Measurements from ENCODE around the gene ATP10A.

ATP10A gene

GRCh38 chr15:25713736-25714537 lies 149.2 kb downstream of the ATP10A start:
- Histone ChIP-seq H3K27ac (ENCODE audit: insufficient read depth, low read depth, low read length, poor library complexity, severe bottlenecking) (no peak overlapping the region), H3K9me3 (ENCODE audit: control insufficient read depth, low read length) (no peaks in the 10 kb centered on the region), H3K36me3 (ENCODE audit: control insufficient read depth, insufficient read depth, low read length) (no peaks in the 10 kb centered on the region), H3K27me3 (ENCODE audit: control insufficient read depth, insufficient read depth, low read length, poor library complexity, severe bottlenecking) (no peaks in the 10 kb centered on the region), H3K4me1 (ENCODE audit: control insufficient read depth, insufficient read depth, low read length) (peaks cover 3% of the 10 kb centered on the region), H3K4me3 (ENCODE audit: insufficient read depth, low read depth, low read length) (no peak overlapping the region)
- WGBS, 2 experiments = 95% methylated on average over 35 of the region's 35 CpGs

GRCh38 chr15:25712961-25713355 lies 150.2 kb downstream of the ATP10A start:
- Histone ChIP-seq H3K36me3 (ENCODE audit: control insufficient read depth, insufficient read depth, low read length) (no peaks in the 10 kb centered on the region), H3K27ac (ENCODE audit: insufficient read depth, low read depth, low read length, poor library complexity, severe bottlenecking) (no peak overlapping the region), H3K4me1 (ENCODE audit: control insufficient read depth, insufficient read depth, low read length) (peaks cover under 1% of the 10 kb centered on the region), H3K9me3 (ENCODE audit: control insufficient read depth, low read length) (no peaks in the 10 kb centered on the region), H3K27me3 (ENCODE audit: control insufficient read depth, insufficient read depth, low read length, poor library complexity, severe bottlenecking) (no peaks in the 10 kb centered on the region), H3K4me3 (ENCODE audit: insufficient read depth, low read depth, low read length) (no peak overlapping the region)
- WGBS, 2 experiments = 90 to 92% methylated on average over 5 of the region's 5 CpGs

DNA sequence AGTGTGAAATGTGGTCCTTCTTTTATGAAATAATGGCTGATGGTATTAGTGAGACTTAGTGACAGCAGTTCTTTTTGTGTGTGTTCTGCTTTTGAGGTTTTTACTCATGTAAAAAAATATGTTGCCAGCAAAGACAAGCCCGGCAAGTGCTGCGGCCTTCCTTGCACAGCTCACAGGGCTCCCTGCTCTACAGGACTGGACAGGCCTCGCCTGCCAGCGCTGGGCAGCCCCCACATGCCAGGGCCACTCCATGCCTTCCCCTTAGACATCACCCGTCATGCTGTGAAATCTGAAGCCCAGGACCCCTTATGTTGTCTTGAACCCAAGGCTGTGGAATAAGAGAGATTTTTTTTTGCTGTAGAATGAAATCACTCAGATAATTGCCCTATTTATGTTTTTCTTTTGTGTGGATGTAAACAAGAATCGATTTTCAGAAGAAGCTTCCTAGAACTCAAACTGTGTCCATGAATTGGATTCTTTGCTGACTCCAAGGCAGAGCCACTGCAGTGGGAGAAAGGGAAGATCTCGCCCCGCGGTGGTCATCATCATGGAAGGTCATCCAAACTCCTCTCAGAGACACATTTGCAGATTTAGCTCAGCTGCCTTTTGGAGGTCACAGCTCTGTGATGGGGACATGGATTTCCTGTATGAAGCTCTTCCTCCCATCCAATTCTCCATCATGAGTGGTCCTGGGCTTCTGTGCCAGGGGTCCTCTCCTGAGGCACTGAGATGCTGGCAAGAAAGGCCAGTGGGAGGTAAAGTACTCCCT lies 150.8 kb downstream of the ATP10A start:
- no peaks in the 10 kb centered on the region for H3K9me3 ChIP-seq (ENCODE audit: control insufficient read depth, low read length)
- 88 to 90% methylated on average over 9 of the region's 9 CpGs for WGBS, 2 experiments
- no peaks in the 10 kb centered on the region for H3K4me1 ChIP-seq (ENCODE audit: control insufficient read depth, insufficient read depth, low read length)
- H3K27ac ChIP-seq (ENCODE audit: insufficient read depth, low read depth, low read length, poor library complexity, severe bottlenecking) = no peak overlapping the region
- H3K36me3 ChIP-seq (ENCODE audit: control insufficient read depth, insufficient read depth, low read length) = no peaks in the 10 kb centered on the region
- H3K27me3 ChIP-seq (ENCODE audit: control insufficient read depth, insufficient read depth, low read length, poor library complexity, severe bottlenecking) = no peaks in the 10 kb centered on the region
- H3K4me3 ChIP-seq (ENCODE audit: insufficient read depth, low read depth, low read length) = no peak overlapping the region

DNA sequence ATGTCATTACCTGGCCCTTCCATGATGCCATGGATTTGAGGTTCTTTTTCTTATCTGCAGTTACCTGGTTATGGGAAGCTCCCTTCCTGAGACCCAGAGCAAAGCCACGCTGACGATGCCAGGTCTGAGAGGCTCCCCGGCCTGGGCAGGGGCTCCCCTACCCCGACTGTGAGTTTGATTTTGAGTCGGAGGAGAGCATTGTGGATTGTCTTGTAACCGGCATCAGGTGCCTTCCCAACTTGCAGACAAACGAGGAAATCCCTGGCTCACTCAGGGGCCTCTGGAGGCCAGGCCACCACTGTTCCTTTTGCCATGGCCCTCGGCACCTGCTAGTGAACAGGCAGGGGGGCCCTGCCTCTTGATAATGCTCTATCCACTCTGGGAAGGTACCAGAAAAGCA lies 151.4 kb downstream of the ATP10A start:
- WGBS, 2 experiments = 93% methylated on average over 8 of the region's 8 CpGs
- H3K4me3 ChIP-seq (ENCODE audit: insufficient read depth, low read depth, low read length) = no peak overlapping the region

GRCh38 chr15:25711164-25711563 lies 152.0 kb downstream of the ATP10A start:
- Histone ChIP-seq H3K27me3 (ENCODE audit: control insufficient read depth, insufficient read depth, low read length, poor library complexity, severe bottlenecking) (no peaks in the 10 kb centered on the region), H3K4me3 (ENCODE audit: insufficient read depth, low read depth, low read length) (no peak overlapping the region), H3K9me3 (ENCODE audit: control insufficient read depth, low read length) (no peaks in the 10 kb centered on the region), H3K4me1 (ENCODE audit: control insufficient read depth, insufficient read depth, low read length) (no peaks in the 10 kb centered on the region), H3K27ac (ENCODE audit: insufficient read depth, low read depth, low read length, poor library complexity, severe bottlenecking) (no peak overlapping the region), H3K36me3 (ENCODE audit: control insufficient read depth, insufficient read depth, low read length) (no peaks in the 10 kb centered on the region)
- 92 to 93% methylated on average over 9 of the region's 9 CpGs for WGBS, 2 experiments

More for the DNA sequence above, 151.4 kb downstream of the ATP10A start:
- Histone ChIP-seq H3K36me3 (ENCODE audit: control insufficient read depth, insufficient read depth, low read length) (no peaks in the 10 kb centered on the region), H3K27ac (ENCODE audit: insufficient read depth, low read depth, low read length, poor library complexity, severe bottlenecking) (no peak overlapping the region), H3K27me3 (ENCODE audit: control insufficient read depth, insufficient read depth, low read length, poor library complexity, severe bottlenecking) (no peaks in the 10 kb centered on the region), H3K4me1 (ENCODE audit: control insufficient read depth, insufficient read depth, low read length) (no peaks in the 10 kb centered on the region), H3K9me3 (ENCODE audit: control insufficient read depth, low read length) (no peaks in the 10 kb centered on the region)

- Histone ChIP-seq H3K4me3 (ENCODE audit: insufficient read depth, low read depth, low read length) (no peak overlapping the region), H3K36me3 (ENCODE audit: control insufficient read depth, insufficient read depth, low read length) (no peaks in the 10 kb centered on the region), H3K4me1 (ENCODE audit: control insufficient read depth, insufficient read depth, low read length) (no peaks in the 10 kb centered on the region), H3K27ac (ENCODE audit: insufficient read depth, low read depth, low read length, poor library complexity, severe bottlenecking) (no peak overlapping the region), H3K27me3 (ENCODE audit: control insufficient read depth, insufficient read depth, low read length, poor library complexity, severe bottlenecking) (no peaks in the 10 kb centered on the region), H3K9me3 (ENCODE audit: control insufficient read depth, low read length) (no peaks in the 10 kb centered on the region)
- WGBS, 2 experiments = 46 to 52% methylated on average over 10 of the region's 10 CpGs
Measured at GRCh38 chr15:25710184-25710583, 152.9 kb downstream of the ATP10A start.

DNA sequence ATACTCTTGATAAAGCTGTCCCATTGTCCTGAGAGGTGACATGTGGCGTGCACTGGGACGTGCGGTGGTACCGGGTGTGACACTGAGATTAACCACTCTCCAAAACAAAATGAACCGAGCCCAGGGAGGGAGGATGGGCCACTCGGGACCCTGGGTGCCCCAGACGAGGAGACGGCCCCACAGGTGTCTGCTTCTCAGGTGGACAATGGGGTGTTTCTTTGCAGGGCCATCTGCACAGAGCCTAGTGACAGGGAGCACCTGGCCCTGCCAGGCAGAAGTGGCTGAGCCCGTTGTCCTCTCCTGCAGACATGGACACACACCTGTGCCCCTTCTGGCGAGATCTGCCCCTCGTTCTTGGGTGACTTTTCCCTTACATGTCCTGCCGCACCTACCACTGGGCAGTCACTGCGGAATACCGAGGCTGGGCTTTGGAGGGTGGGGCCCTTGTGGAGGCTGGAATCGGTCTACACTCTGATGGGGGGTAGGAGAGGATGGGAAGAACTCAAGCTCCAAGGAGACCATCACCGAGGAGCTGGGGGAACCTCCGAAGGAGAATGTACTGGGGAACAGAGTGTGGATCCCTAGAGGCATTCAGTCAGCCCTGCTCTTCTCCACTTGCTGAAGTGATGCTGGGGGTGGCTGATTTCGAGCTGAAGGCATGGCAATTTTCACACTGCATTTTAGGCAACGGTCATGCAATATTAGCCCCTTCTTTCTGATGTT lies 153.5 kb downstream of the ATP10A start:
- H3K4me3 ChIP-seq (ENCODE audit: insufficient read depth, low read depth, low read length) = no peak overlapping the region
- no peaks in the 10 kb centered on the region for H3K27me3 ChIP-seq (ENCODE audit: control insufficient read depth, insufficient read depth, low read length, poor library complexity, severe bottlenecking)
- WGBS, 2 experiments = 92 to 93% methylated on average over 19 of the region's 19 CpGs
- no peaks in the 10 kb centered on the region for H3K4me1 ChIP-seq (ENCODE audit: control insufficient read depth, insufficient read depth, low read length)
- H3K27ac ChIP-seq (ENCODE audit: insufficient read depth, low read depth, low read length, poor library complexity, severe bottlenecking) = no peak overlapping the region
- H3K36me3 ChIP-seq (ENCODE audit: control insufficient read depth, insufficient read depth, low read length) = no peaks in the 10 kb centered on the region
- no peaks in the 10 kb centered on the region for H3K9me3 ChIP-seq (ENCODE audit: control insufficient read depth, low read length)

DNA sequence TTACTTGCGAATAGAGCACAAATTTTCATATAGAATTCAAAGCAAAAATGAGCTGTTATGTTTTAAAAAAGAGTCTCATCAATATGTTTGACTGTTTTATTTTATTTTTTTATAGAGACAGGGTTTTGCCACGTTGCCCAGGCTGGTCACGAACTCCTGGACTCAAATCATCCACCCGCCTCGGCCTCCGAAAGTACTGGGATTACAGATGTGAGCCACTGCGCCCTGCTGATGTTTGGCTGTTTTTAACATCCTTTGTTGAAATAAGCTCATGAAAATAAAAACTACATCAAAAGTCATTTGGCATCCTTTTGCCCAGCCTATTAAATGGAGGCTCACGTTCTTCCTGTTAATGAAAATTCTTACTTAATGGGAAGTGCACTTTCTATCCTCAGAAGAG lies 154.7 kb downstream of the ATP10A start:
- Histone ChIP-seq H3K4me1 (ENCODE audit: control insufficient read depth, insufficient read depth, low read length) (no peaks in the 10 kb centered on the region), H3K27me3 (ENCODE audit: control insufficient read depth, insufficient read depth, low read length, poor library complexity, severe bottlenecking) (no peaks in the 10 kb centered on the region), H3K4me3 (ENCODE audit: insufficient read depth, low read depth, low read length) (no peak overlapping the region), H3K36me3 (ENCODE audit: control insufficient read depth, insufficient read depth, low read length) (no peaks in the 10 kb centered on the region), H3K27ac (ENCODE audit: insufficient read depth, low read depth, low read length, poor library complexity, severe bottlenecking) (no peak overlapping the region), H3K9me3 (ENCODE audit: control insufficient read depth, low read length) (no peaks in the 10 kb centered on the region)
- 96 to 97% methylated on average over 8 of the region's 8 CpGs for WGBS, 2 experiments

- WGBS, 2 experiments = 88 to 90% methylated on average over 27 of the region's 27 CpGs
Measured at GRCh38 chr15:25707656-25708365, 155.3 kb downstream of the ATP10A start.

More at GRCh38 chr15:25707656-25708365, 155.3 kb downstream of the ATP10A start:
- no peaks in the 10 kb centered on the region for H3K9me3 ChIP-seq (ENCODE audit: control insufficient read depth, low read length)
- H3K27me3 ChIP-seq (ENCODE audit: control insufficient read depth, insufficient read depth, low read length, poor library complexity, severe bottlenecking) = no peaks in the 10 kb centered on the region
- H3K27ac ChIP-seq (ENCODE audit: insufficient read depth, low read depth, low read length, poor library complexity, severe bottlenecking) = no peak overlapping the region
- no peaks in the 10 kb centered on the region for H3K4me1 ChIP-seq (ENCODE audit: control insufficient read depth, insufficient read depth, low read length)
- no peaks in the 10 kb centered on the region for H3K36me3 ChIP-seq (ENCODE audit: control insufficient read depth, insufficient read depth, low read length)
- no peak overlapping the region for H3K4me3 ChIP-seq (ENCODE audit: insufficient read depth, low read depth, low read length)
